ENCODE results near the gene PEX6. TPM values are rescaled to one million over a fixed set of nuclear protein-coding genes. Genes with fewer than 3 reads are reported as not detected.

PEX6 gene
- polyA plus RNA-seq, 2 of the 4 experiments (the other 2 are of a cell fraction), result 4.6 to 8.6 TPM

Other genes starting within 250 kb of the PEX6 start
- gene TBCC, start 233.1 kb downstream of the PEX6 start, polyA plus RNA-seq (2011; rRNA removed), result 10.2 and 10.3 TPM in 2 replicates
- 12.3 to 13.3 TPM (median 12.4 TPM) in 3 replicates for gene TBCC, start 233.1 kb downstream of the PEX6 start, polyA plus RNA-seq (2017; fragmentation: RNase III; extraction: RNeasy Plus Mini Kit Qiagen cat#74134 plus additional on column Dnase treatment)
- 8.6 and 9.0 TPM in 2 replicates for gene BICRAL, start 197.1 kb downstream of the PEX6 start, polyA plus RNA-seq (2011; rRNA removed)
- gene BICRAL, start 197.1 kb downstream of the PEX6 start, polyA plus RNA-seq (2017; fragmentation: RNase III; extraction: RNeasy Plus Mini Kit Qiagen cat#74134 plus additional on column Dnase treatment), result 2.9 to 3.5 TPM (median 3.3 TPM) in 3 replicates
- 46.4 and 65.2 TPM in 2 replicates for gene RPL7L1, start 99.6 kb downstream of the PEX6 start, polyA plus RNA-seq (2011; rRNA removed)
- gene RPL7L1, start 99.6 kb downstream of the PEX6 start, polyA plus RNA-seq (2017; fragmentation: RNase III; extraction: RNeasy Plus Mini Kit Qiagen cat#74134 plus additional on column Dnase treatment), result 82.5 to 101 TPM (median 84.1 TPM) in 3 replicates
- not detected in 2 replicates for gene PTCRA, start 63.1 kb downstream of the PEX6 start, polyA plus RNA-seq (2011; rRNA removed)
- gene PTCRA, start 63.1 kb downstream of the PEX6 start, polyA plus RNA-seq (2017; fragmentation: RNase III; extraction: RNeasy Plus Mini Kit Qiagen cat#74134 plus additional on column Dnase treatment), result not detected in 3 replicates
- 28.2 and 30.3 TPM in 2 replicates for gene CNPY3, start 49.7 kb downstream of the PEX6 start, polyA plus RNA-seq (2011; rRNA removed)
- gene CNPY3, start 49.7 kb downstream of the PEX6 start, polyA plus RNA-seq (2017; fragmentation: RNase III; extraction: RNeasy Plus Mini Kit Qiagen cat#74134 plus additional on column Dnase treatment), result 31.9 to 39.4 TPM (median 38.5 TPM) in 3 replicates
- 0.12 TPM in 2 replicates for gene GNMT, start 18.4 kb downstream of the PEX6 start, polyA plus RNA-seq (2011; rRNA removed)
- 0.23 to 0.32 TPM (median 0.31 TPM) in 3 replicates for gene GNMT, start 18.4 kb downstream of the PEX6 start, polyA plus RNA-seq (2017; fragmentation: RNase III; extraction: RNeasy Plus Mini Kit Qiagen cat#74134 plus additional on column Dnase treatment)
- gene PPP2R5D, start 5.4 kb upstream of the PEX6 start, polyA plus RNA-seq (2011; rRNA removed), result 34.6 and 41.6 TPM in 2 replicates
- 25.8 to 26.5 TPM (median 26.0 TPM) in 3 replicates for gene PPP2R5D, start 5.4 kb upstream of the PEX6 start, polyA plus RNA-seq (2017; fragmentation: RNase III; extraction: RNeasy Plus Mini Kit Qiagen cat#74134 plus additional on column Dnase treatment)
- gene MEA1, start 34.8 kb upstream of the PEX6 start, polyA plus RNA-seq (2011; rRNA removed), result 58.6 and 63.4 TPM in 2 replicates
- gene MEA1, start 34.8 kb upstream of the PEX6 start, polyA plus RNA-seq (2017; fragmentation: RNase III; extraction: RNeasy Plus Mini Kit Qiagen cat#74134 plus additional on column Dnase treatment), result 90.1 to 94.3 TPM (median 92.8 TPM) in 3 replicates
- 18.8 and 21.3 TPM in 2 replicates for gene KLHDC3, start 35.1 kb upstream of the PEX6 start, polyA plus RNA-seq (2011; rRNA removed)
- gene KLHDC3, start 35.1 kb upstream of the PEX6 start, polyA plus RNA-seq (2017; fragmentation: RNase III; extraction: RNeasy Plus Mini Kit Qiagen cat#74134 plus additional on column Dnase treatment), result 25.5 to 28.0 TPM (median 26.9 TPM) in 3 replicates
- gene RRP36, start 42.4 kb upstream of the PEX6 start, polyA plus RNA-seq (2011; rRNA removed), result 51.9 and 52.3 TPM in 2 replicates
- 54.0 to 56.2 TPM (median 55.7 TPM) in 3 replicates for gene RRP36, start 42.4 kb upstream of the PEX6 start, polyA plus RNA-seq (2017; fragmentation: RNase III; extraction: RNeasy Plus Mini Kit Qiagen cat#74134 plus additional on column Dnase treatment)
- gene CUL7, start 74.7 kb upstream of the PEX6 start, polyA plus RNA-seq (2011; rRNA removed), result 12.1 and 14.6 TPM in 2 replicates
- gene CUL7, start 74.7 kb upstream of the PEX6 start, polyA plus RNA-seq (2017; fragmentation: RNase III; extraction: RNeasy Plus Mini Kit Qiagen cat#74134 plus additional on column Dnase treatment), result 8.1 to 10.6 TPM (median 10.0 TPM) in 3 replicates
- gene MRPL2, start 80.3 kb upstream of the PEX6 start, polyA plus RNA-seq (2011; rRNA removed), result 20.9 and 33.7 TPM in 2 replicates
- gene MRPL2, start 80.3 kb upstream of the PEX6 start, polyA plus RNA-seq (2017; fragmentation: RNase III; extraction: RNeasy Plus Mini Kit Qiagen cat#74134 plus additional on column Dnase treatment), result 50.9 to 55.6 TPM (median 51.9 TPM) in 3 replicates
- 8.4 and 10.0 TPM in 2 replicates for gene KLC4, start 80.5 kb upstream of the PEX6 start, polyA plus RNA-seq (2011; rRNA removed)
- gene KLC4, start 80.5 kb upstream of the PEX6 start, polyA plus RNA-seq (2017; fragmentation: RNase III; extraction: RNeasy Plus Mini Kit Qiagen cat#74134 plus additional on column Dnase treatment), result 7.7 to 11.8 TPM (median 9.9 TPM) in 3 replicates
- 2.8 and 3.4 TPM in 2 replicates for gene PTK7, start 97.1 kb upstream of the PEX6 start, polyA plus RNA-seq (2011; rRNA removed)
- 4.5 to 5.7 TPM (median 5.6 TPM) in 3 replicates for gene PTK7, start 97.1 kb upstream of the PEX6 start, polyA plus RNA-seq (2017; fragmentation: RNase III; extraction: RNeasy Plus Mini Kit Qiagen cat#74134 plus additional on column Dnase treatment)
- gene SRF, start 192.1 kb upstream of the PEX6 start, polyA plus RNA-seq (2011; rRNA removed), result 16.2 and 16.7 TPM in 2 replicates
- gene SRF, start 192.1 kb upstream of the PEX6 start, polyA plus RNA-seq (2017; fragmentation: RNase III; extraction: RNeasy Plus Mini Kit Qiagen cat#74134 plus additional on column Dnase treatment), result 14.0 to 15.7 TPM (median 14.2 TPM) in 3 replicates
- 11.0 and 11.3 TPM in 2 replicates for gene CUL9, start 203.0 kb upstream of the PEX6 start, polyA plus RNA-seq (2011; rRNA removed)
- 10.9 to 12.7 TPM (median 12.5 TPM) in 3 replicates for gene CUL9, start 203.0 kb upstream of the PEX6 start, polyA plus RNA-seq (2017; fragmentation: RNase III; extraction: RNeasy Plus Mini Kit Qiagen cat#74134 plus additional on column Dnase treatment)